DMS53 (cell line): ENCODE results near the gene VGLL4.

ENCODE experiments used
- DNase-seq: peaks from one replicate; lab custom pipeline; 2025; lab: John Stamatoyannopoulos, UW

VGLL4 gene

DNA sequence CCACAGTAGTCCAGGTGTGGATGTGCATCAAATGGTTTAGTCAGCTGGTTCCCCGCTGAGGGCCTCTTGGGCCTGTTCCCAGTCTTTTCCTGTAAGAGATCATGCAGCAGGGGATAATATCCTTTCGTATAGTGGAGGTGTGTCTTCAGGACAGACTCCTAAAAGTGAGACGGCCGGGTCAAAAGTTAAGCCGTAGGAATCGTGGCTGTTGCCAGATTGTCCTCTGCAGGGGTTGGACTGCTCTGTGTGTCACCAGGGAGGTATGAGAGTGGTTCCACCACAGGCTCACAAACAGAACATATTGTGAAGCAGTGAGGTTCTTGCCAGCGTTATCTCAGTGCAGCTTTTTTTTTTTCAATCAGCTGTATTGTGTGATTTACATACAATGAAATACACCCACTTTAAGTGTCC, 95.0 kb downstream of the VGLL4 start:
- DNase-seq, result peak; percentile 35

DNA sequence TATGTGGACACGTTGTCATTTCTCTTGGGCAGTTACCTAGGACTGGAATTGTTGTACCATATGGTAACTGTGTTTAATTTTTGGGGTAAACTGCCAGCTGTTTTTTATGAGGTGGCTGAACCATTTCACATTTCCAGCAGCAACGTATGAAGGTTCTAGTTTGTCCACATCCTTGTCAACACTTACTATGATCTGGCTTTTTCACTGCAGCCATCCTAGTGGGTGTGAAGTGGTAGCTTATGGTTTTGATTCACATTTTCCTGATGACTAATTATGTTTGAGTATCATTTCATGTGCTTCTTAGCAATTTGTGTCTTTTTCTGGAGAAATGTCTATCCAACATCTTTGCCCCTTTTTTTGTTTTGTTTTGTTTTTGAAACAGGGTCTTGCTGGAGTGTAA, 96.2 kb downstream of the VGLL4 start:
- DNase-seq, result no peak

DNA sequence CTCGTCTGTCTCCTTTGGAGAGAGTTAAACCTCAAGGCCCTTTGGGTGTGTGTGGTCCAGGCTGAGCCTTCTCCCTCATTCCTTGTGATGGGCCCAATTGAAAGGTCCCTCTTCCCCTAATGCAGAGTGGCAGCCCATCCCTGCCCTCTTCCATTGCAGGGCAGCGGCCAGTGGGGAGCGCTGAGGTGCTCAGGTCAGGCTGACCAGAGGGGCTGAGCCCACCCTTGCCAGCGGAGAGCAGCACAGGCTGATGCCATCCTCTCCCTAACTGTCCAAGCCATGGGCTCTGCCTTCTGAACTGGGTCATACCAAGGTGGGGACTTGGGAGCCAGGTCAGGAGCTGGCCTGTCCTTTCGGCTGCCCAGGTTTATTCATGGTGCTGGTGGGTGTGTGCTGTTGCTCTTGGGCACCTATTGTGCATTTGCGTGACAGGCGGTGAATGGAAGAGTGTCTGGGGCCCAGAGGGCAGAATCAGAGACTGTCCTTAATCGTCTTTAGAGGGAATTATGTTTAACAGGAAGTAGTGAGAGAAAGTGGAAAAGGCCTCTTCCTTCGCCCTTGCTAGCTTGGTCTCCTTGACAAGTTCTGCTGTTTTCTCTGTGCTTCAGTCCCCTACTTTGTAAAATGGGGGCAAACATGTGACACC, 96.9 kb downstream of the VGLL4 start:
- no peak for DNase-seq

DNA sequence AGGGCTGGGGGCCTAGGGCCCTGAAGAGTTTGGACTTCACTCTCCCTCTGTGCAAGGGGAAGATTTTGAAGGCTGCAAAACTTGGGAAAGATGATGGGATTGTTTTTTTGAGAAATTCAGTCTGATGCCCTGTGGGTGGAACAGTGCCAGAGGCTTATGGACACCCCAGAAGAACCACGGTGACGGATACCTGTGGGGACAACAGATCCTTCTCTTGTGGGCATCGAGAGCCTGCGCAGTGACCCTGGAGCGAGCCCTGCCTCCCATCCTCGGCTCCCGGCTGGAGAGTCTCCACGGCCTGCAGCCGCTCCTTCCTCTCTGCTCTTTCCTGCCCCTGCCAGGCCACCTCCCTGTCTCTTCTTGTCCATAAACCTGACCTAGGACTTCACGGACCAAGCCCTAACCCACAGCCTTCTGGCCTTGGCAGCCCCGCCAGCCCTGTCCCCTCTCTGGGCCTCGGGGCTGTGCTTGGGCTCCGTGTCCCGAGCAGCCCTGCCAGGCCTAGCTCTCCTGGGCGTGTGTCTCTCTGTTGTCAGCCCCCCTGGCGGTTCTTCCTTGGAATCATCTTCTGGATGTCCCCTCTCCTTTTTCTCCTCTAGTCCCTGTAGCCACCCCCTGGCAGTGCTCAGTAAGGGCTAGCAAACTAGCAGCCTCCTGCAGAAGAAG, 98.4 kb downstream of the VGLL4 start:
- DNase-seq, result no peak

DNA sequence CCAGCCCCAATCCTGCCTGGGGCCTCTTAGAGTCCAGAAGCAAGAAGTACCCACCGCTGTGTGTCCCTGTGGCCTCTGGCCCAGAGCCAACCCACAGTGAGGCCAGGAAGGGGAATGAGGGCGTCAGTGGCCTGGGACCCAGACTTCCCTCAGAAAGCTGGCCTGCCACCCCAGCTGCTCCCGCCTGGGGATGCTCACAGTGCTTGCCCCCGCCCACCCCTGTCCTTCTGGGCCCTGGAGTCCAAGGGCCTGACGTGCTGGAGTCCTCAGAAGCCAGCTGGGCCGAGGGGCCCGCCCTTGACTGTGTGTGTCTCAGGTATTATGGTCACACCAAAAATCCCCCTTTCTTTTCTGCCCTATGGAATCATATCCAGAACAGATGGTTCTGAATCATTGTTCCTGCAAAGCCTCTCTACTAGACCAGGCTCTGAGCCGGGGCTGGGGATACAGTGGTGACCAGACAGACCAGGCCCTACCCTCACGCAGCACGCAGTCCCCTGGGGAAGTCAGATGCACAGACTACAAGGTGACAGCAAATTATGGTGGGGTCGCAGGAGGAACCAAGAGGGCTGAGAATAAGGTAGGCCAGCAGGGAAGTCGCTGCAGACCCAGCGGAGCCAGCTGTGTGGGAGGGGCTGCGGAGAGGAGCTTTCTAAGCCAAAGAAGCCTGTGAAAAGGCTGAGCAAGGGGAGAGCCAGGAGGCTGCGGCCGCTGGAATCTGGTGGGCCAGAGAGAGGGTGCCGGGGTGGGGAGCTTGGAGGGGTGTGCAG, 99.1 kb downstream of the VGLL4 start:
- no peak for DNase-seq

DNA sequence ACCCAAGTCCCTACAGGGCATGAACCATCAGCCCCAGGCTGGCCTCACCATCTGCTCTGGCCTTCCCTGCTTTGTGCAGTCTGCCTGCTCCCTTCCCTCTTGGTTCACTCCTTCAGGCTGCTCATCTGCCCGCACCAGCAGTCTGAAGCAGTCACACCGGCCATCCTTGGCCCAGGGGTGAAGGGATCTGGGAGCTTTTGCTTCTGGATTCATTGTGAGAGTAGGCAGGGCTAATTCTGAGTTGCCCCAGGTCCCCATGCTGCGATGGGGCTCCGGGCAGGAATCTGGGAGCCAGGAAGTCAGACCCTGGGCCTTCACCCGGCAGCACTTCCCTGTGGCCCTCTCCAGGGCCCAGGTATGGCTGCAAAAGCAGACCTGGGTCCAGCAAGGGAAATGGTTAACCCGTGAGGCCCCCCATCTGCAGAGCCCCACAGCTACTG, 99.7 kb downstream of the VGLL4 start:
- DNase-seq, result no peak

DNA sequence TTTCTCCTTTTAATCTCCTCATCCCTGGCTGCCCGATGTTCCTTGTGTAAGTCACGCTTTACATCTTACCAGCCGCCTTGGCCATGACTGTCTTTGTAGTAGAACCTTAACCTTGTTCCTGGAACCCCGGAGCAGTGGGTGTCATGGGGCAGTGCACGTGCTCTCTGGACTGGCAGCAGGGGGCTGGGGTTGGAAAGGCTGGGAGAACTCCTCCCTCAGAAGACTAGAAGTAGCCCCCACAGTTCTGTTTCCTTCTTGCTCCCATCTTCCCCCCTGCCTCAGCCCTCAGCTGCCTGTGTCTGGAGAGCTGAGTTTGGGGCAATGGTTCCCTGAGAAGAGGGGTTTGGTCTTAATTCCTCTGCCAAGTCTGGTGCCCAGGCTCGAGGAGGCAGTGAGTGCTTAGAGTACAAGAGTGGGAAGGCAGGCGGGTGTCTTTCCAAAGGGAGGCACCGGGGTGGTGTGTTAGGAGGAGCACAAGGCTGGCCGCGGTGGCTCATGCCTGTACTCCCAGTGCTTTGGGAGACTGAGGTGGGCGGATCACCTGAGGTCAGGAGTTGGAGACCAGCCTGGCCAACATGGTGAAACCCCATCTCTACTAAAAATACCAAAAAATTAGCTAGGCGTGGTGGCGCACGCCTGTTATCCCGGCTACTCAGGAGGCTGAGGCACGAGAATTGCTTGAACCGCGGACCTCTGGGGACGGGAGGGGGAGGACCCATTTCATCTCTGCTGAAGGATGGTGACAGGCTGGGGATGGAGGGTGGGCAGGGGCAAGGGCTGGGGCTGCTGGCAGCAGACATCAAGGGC, 100.4 kb downstream of the VGLL4 start:
- DNase-seq, result no peak

DNA sequence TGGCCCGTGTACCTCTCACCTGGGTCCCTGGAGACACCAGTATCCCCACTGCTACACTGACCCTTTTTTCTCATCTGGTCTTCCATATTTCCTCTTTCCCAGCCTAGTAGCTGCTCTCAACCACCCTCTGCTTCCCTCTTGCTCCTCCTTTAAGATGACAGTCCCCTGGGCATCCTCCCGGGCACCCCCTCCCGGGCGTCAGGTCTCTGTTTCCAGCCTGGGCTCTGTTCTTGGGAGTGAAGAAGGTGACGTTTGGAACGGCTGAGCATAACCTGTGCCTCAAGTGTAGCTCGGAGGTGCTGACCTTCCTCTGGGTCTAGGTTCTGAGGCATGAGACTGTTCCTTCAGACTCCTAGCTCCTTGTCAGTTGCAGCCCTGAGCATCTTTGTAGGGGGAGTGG, 101.2 kb downstream of the VGLL4 start:
- DNase-seq, result no peak

DNA sequence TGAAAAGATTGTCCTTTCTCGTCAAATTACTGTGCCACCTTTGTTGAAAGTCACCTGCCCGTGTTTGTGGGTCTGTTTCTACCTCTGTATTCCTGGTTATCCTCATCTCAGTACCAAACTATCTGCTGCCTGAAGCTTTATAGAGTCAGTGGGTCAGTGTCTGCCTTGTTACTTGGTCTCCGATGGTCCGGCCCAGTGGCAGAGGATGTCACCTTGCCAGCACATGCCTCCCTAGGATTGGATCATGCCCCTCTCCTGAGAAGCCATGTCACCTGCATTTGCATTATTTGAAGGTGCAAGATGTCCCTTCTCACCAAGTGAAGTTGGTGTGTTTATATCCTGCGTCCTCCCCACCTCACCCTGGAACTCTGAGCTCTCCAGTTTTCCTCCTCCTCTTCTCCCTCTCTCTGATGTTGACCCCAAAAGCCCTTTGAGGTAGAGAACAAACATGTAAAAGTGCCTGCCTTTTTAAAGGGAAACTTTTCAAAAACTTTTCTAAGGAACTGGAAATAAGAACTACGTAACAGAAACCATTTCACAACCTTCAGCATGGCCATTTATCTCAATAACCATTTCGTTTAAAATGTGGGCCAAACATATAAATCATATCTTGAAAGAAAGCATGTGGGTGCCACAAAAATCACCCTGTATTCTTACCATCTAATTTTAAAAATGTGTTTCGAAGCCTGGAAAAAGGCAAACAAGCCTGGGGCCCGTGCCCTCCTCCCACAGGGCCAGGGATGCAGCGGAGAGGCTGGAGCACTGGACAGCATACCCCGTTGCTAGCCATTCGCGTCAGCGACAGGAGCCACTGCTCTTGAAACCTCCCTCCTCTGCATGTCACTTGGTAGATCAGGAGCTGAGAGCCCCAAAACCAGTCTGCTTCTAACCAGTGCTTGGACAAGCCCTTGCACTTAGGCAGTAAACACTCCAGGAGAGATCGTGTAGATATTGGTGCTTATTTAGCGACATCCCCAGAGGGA, 102.1 kb downstream of the VGLL4 start:
- DNase-seq, result no peak

DNA sequence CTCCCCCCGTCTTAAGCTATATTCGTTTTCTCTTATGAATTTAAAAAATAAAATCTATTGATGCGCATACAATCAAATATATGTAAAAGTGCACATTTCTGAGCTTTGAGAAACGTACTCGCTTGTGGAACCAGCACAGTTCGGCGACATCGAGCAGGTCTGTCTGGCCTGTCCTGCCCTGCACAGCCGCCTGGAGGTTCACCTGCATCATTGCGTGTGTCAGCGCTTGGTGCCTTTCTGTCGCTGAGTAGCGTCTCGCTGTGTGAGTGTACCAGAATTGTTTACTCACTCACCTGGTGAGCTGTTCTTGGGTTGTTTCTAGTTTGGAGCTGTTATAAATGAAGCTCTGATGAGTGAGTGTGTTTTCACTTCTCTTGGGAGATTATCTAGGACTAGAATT, 104.0 kb downstream of the VGLL4 start:
- peak; percentile 63 for DNase-seq

DNA sequence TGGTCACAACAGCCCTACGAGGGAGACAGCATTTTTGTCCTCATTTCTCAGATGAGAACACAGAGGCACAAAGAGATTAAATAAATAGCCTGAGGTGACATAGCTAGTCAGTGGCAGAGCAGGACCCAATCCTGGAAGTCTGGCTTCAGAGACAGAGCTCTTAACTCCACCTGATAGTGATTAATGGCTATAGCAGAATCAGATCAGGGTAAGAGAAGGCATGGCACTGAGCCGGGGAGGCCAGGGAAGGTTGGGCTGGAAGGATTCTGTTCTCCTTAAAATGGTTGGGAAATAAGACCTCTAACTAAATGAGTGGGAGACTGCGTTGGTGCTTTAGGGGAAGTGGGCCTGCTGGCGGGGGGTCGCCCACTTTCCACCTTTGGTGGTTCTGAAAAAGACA, 104.5 kb downstream of the VGLL4 start:
- DNase-seq, result no peak

DNA sequence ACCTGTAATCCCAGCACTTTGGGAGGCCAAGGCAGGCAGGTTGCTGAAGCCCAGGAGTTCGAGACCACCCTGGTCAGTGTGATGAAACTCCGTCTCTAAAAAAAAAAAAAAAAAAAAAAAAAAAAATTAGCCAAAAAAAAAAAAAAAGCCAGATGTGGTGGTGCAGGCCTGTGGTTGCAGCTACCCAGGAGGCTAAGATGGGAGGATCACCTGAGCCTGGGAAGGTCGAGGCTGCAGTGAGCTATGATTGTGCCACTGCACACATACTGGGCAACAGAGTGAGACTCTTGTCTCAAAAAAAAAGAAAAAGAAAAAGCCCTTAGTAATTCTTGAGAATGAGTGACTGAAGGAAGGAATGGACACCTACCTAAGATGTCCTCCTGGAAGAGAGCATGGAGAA, 105.1 kb downstream of the VGLL4 start:
- no peak for DNase-seq

DNA sequence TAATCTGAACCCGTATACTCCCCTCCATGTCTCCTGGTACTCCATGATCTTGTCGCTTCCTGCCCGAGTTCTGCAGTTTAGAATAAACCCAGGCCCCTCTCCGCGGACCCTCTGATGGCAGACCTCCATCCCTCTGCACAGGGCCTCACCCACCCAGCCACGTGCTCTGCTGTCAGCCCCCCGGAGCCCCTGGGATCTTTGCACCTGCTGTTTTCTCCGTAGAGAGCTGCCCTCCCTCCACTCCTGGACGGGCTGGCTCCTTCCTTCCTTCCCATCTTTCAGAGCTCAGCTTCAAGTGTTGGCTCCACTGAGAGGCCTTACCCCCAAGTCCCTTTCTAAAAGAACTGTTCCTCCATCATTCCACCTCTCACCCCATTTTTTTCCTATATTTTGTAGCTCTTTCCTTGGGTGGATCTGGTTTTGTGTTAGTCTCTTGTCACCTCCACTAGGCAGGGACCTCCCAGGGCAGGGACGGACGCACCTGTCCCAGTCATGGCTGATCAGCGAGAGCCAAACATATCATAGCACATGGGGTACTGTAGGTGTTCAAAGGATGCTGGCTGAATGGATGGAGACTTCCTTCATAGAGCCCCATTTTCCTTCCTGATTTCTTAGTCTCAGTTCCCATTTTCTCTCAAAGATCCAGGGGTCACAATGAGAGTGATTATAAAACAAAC, 106.6 kb downstream of the VGLL4 start:
- DNase-seq, result no peak

DNA sequence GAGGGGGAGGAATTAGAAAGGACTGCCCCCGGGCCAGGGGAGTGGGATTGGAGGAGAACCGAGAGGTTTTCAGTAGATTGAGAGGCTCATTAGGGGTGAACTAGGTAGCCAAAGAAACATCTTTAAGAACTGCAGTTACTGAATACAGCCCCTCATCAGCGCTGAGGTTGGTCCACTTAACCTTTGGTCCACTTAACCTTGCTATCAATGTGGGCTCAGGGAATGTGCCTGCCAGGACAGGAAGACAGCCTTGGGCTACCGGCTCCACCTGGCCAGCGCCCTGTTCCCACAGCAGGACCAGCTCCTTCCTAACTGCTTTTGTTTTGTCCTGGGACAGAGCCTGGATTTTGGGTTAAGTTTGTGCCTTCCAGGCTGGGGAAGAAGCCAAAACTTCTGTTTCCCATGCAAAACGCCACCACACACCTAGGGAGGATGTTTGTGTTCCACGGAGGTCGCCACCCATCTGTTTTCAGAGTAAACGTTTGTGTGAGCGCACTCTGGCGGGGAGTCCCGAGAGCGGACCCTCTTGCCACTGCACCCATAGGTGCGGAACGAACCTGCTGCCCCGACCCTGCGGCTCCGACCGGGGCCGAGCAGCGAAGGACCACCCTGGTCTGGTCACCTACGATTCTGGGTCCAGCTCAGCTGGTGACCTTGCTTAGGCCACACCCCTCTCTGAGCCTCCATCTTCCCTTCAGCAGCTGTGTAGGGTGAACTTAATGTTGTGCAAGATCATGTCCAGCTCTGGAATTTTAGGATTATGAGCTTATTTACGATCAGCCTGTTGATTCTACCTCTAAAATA, 107.4 kb downstream of the VGLL4 start:
- DNase-seq, result no peak

DNA sequence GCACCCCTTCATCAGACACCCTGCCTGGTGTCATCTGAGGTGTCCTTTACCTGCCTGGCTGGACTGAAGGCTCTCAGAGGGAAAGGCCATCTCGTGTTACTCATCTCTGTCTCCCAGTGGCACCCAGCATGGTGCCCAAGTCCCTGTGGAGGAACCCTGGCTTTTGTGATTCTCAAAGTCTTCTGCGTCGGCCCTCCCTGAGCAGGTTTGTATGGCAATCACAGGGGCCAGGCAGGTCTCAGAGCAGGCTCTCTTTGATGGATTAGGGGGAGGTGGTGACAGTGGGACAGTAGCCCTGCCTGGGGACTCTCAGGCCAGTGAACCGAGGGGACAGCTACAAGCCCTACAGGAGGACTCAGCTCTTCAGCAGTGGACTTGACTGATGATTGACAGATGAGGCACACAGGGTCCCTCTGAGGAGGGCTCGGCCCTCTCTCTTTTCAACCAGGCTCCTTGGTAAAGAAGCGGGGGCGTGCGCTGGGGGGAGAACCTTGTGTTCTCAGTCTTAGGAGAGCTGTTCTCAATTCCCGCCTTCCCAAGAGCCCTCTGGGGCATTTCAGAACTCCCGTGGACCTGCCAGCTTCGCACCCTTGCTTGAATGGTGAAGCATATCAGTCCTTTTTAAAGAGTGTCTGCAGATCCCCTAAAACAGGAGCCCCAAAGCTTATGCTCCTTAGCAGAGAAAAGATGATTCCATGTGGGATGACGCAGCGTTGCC, 108.3 kb downstream of the VGLL4 start:
- no peak for DNase-seq

DNA sequence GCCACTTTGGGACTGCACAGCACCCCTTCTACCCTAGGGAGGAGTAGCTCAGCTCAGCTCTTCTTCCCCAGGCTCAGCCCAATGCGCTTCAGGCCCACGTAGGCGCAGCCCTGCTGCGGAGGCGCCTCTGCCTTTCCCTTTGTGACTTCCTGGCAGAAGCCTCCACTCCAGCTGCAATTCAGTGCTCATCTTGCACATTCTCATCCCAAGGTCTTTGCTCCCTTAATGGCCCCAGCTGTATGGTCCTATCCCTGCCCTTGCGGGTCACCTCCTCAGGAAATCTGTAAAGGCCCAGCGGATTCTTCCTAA, 109.0 kb downstream of the VGLL4 start:
- DNase-seq, result no peak

DNA sequence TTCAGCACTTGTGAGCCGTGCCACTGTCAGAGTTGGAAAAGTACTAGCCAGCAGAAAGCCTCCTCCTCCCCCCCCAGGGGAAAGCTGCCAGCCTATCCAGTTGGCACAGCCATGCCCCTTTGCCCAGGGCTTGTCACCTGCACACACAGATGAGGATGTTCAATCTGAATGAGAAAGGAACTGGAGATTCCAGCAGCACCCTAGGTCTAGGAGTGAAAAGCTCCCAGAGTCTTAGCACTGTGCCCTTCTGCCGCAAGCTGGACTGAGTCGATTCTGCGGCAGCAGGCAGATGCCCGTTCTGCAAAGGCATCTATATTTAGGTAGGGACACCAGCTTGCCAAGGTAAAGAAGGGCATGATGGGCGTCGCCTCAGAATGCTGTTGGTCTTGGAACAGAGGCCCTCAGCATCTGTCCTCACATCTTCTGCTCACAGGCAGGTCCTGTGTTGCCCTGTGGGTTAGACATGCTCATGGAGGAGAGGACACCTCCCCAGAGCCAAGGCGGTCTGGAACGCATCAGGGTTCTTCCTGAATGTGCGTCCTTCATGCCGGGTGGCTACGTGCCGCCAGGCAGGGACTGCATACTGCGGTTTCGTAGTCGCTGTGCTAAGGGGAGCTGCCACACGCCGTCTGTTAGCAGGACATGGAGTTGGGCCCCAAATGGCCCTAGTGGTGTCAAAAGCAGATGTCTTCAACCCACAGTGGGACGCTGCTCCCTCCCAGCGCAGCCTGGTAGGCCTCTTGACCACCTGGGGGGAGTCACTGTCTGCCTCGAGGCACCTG, 109.5 kb downstream of the VGLL4 start:
- DNase-seq, result no peak

DNA sequence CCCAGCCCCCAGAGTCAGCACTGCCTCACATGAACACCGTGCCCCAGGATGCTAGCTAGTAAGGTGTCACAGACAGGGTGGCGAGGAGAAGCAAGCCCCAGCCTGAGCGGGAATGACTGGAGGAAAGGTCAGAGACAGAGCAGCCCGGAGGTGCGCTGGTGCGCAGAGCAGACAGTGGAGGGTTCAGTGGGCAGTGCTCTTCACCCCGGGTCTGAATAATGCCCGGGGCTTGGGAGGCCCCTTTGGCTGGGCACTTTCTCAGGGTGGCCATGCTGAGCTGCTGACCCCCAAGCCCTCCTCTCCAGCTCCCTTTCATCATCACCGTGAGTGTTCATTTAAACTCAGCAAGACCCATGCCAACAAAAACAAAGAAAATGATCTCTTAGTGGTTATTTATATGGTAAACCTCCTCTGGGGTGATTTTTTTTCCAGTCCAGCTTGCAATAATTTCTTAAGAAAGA, 110.8 kb downstream of the VGLL4 start:
- no peak for DNase-seq
